Endodermal cell (in vitro differentiated cells): ENCODE measurements around the gene MYO5B. TPM values are rescaled to one million over a fixed set of nuclear protein-coding genes. Genes with fewer than 3 reads are reported as not detected.

ENCODE experiments used
- DNase-seq: peaks from one replicate; pipeline ENCODE4 v3.0.0-alpha.2; 2017
- H3K27ac ChIP-seq: 2 replicates; pipeline ENCODE4 v1.5.1; 2013; ENCODE audit warnings: mild to moderate bottlenecking, low read depth, low read length, moderate library complexity
- H3K27me3 ChIP-seq: 2 replicates; pipeline ENCODE4 v1.6.1; 2013; ENCODE audit warnings: mild to moderate bottlenecking, low read length, moderate library complexity; ENCODE audit not compliant: insufficient read depth, control insufficient read depth, poor library complexity, severe bottlenecking
- H3K36me3 ChIP-seq: 2 replicates; pipeline ENCODE4 v1.7.0; 2013; ENCODE audit warnings: mild to moderate bottlenecking, low read length, moderate library complexity; ENCODE audit not compliant: control insufficient read depth, insufficient read depth
- H3K4me1 ChIP-seq: one replicate; pipeline ENCODE4 v1.7.0; 2013; ENCODE audit warnings: low read length; ENCODE audit not compliant: control insufficient read depth, insufficient read depth
- H3K4me3 ChIP-seq: 2 replicates; pipeline ENCODE4 v1.5.1; 2013; ENCODE audit warnings: mild to moderate bottlenecking, low read length, moderate library complexity
- H3K9ac ChIP-seq: 2 replicates; pipeline ENCODE4 v1.6.1; 2013; ENCODE audit warnings: mild to moderate bottlenecking, low read length, moderate library complexity; ENCODE audit not compliant: poor library complexity, severe bottlenecking; ENCODE audit errors: extremely low read depth
- H3K9me3 ChIP-seq: 2 replicates; pipeline ENCODE4 v1.6.1; 2013; ENCODE audit warnings: mild to moderate bottlenecking, low read length, moderate library complexity; ENCODE audit not compliant: control insufficient read depth
- H3K27ac Mint-ChIP-seq: 2 replicates; pipeline ENCODE4 v1.8.0; 2020; ENCODE audit warnings: mixed read lengths
- H3K27me3 Mint-ChIP-seq: 2 replicates; pipeline ENCODE4 v1.8.0; 2021; ENCODE audit warnings: mild to moderate bottlenecking, mixed read lengths; ENCODE audit not compliant: insufficient read depth
- H3K36me3 Mint-ChIP-seq: 2 replicates; pipeline ENCODE4 v1.8.0; 2020; ENCODE audit warnings: low read depth, mixed read lengths
- H3K4me1 Mint-ChIP-seq: 2 replicates; pipeline ENCODE4 v1.8.0; 2020; ENCODE audit warnings: mixed read lengths
- H3K4me3 Mint-ChIP-seq: 2 replicates; pipeline ENCODE4 v1.8.0; 2020; ENCODE audit warnings: mild to moderate bottlenecking, moderate library complexity, mixed read lengths
- H3K9me3 Mint-ChIP-seq: 2 replicates; pipeline ENCODE4 v1.8.0; 2020; ENCODE audit warnings: mild to moderate bottlenecking, mixed read lengths
- CTCF ChIP-seq: fragments of 200-600 bp; sonication (generic); conservative IDR thresholded peaks from 2 replicates; pipeline ENCODE4 v1.5.0; 2021; ENCODE audit warnings: antibody characterized with exemption, mild to moderate bottlenecking
- WGBS, 2 experiments: methylation state at CpG; one replicate each; pipeline versions ENCODE4 v1.1.5 to v1.1.7; 2013; ENCODE audit warnings: missing lambda C conversion rate in 2 of 2, mixed read lengths in 1 of 2; ENCODE audit not compliant: insufficient coverage in 1 of 2, insufficient read length in 1 of 2; 5-methylcytosine and 5-hydroxymethylcytosine counted together
- total RNA-seq, 2 donors: library from RNA; stranded (reverse); fragmentation: NEBNext Ultra II Directional in 1 of 2; extraction: Animal tissue kit (Norgen Biotek cat#: 25700) in 1 of 2; gene quantifications; 2 replicates in 1 of 2; 3 replicates in 1 of 2; pipeline ENCODE4 v1.2.1, GENCODE V29; 2021

MYO5B gene
- total RNA-seq, 2 donors from 2014 or later: 12.2 to 16.8 TPM

DNA sequence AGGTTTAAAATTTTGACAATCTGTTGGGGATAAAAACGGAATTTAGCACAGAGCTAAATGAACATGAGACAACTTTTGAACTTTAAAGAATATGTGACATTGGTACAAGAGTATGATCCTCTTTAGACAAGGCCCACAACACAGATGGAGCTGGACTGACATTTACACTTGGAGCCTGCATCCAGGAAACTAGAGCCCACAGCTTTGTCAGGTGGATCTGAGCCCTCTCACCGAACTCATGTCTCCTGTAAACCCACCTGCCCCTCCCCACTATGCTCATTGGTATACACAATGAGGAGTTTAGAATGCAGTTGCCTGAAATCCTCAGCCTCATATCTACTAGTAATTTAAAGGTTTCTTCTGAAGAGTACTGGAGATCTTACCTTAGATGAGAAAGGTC lies 359.5 kb downstream of the MYO5B start:
- Mint-ChIP-seq H3K27me3 (no peaks in the 10 kb centered on the region), H3K36me3 (peaks cover 7% of the 10 kb centered on the region), H3K9me3 (peaks cover 4% of the 10 kb centered on the region), H3K4me3 (no peak overlapping the region), H3K4me1 (peaks cover 23% of the 10 kb centered on the region), H3K27ac (no peak overlapping the region)
- Histone ChIP-seq H3K4me1 (no peaks in the 10 kb centered on the region), H3K27me3 (no peaks in the 10 kb centered on the region), H3K9ac (no peak overlapping the region), H3K27ac (no peak overlapping the region), H3K4me3 (no peak overlapping the region), H3K9me3 (no peaks in the 10 kb centered on the region), H3K36me3 (no peaks in the 10 kb centered on the region)
- no peak for TF ChIP-seq CTCF
- DNase-seq: no peak
- WGBS, 2 experiments: 90 to 100% methylated on average over 1 to 2 of the region's 2 CpGs

DNA sequence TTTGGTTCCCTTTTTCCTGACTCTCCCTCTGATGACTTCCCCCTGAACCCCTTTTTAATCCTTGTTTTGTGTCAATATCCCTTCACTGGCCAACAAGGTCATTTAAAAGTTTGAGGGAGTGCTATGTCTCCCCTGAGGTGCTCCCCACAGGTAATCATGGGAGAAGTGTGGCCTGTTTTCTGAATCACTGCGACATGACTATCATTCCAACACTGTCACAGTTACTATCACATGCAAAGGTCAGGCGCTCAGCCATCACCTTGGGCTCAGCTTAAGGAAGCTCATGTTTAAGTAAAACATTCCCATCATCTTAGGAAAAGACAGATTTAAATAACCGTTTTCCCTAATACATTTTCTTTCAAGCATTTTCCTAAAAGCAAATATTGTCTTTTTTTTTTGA lies 360.7 kb downstream of the MYO5B start:
- H3K27ac ChIP-seq: no peak overlapping the region
- H3K27ac Mint-ChIP-seq: no peak overlapping the region

DNA sequence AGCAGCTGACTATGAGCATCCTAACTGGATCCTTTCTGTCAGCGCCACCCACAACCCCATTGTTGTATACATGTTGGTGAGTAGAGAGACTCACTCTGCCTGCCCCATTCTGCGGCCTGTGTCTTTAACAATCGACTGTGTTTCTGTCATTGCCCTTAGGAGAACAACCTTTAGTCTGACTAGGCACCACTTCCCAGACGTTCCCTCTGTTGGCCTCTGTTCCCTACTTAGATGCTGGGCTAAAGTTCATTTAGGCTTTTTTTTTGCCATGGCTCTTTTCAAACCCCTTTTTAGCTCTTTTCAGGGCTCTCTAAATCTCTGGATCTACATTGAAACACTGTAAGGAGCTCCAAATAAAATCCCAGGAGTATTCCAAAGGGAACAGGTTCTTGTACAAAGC lies 361.1 kb downstream of the MYO5B start:
- Histone ChIP-seq H3K4me1 (no peaks in the 10 kb centered on the region), H3K27me3 (no peaks in the 10 kb centered on the region), H3K9me3 (peaks cover 4% of the 10 kb centered on the region), H3K27ac (no peak overlapping the region), H3K9ac (no peak overlapping the region), H3K4me3 (no peak overlapping the region), H3K36me3 (no peaks in the 10 kb centered on the region)
- Mint-ChIP-seq H3K27me3 (no peaks in the 10 kb centered on the region), H3K4me3 (no peak overlapping the region), H3K36me3 (peaks cover 12% of the 10 kb centered on the region), H3K27ac (no peak overlapping the region), H3K4me1 (peaks cover 23% of the 10 kb centered on the region), H3K9me3 (peaks cover 19% of the 10 kb centered on the region)
- DNase-seq: no peak
- WGBS, 2 experiments: 90 to 91% methylated on average over 3 to 4 of the region's 4 CpGs
- no peak for TF ChIP-seq CTCF

More for the DNA sequence above, 360.7 kb downstream of the MYO5B start:
- H3K9me3 ChIP-seq: no peaks in the 10 kb centered on the region
- no peak for DNase-seq
- H3K4me3 ChIP-seq: no peak overlapping the region
- Mint-ChIP-seq H3K9me3 (peaks cover 15% of the 10 kb centered on the region), H3K27me3 (no peaks in the 10 kb centered on the region), H3K36me3 (peaks cover 12% of the 10 kb centered on the region), H3K4me1 (peaks cover 23% of the 10 kb centered on the region), H3K4me3 (no peak overlapping the region)
- no peaks in the 10 kb centered on the region for H3K4me1 ChIP-seq
- 91 to 100% methylated on average over 1 to 3 of the region's 3 CpGs for WGBS, 2 experiments
- H3K27me3 ChIP-seq: no peaks in the 10 kb centered on the region
- no peak overlapping the region for H3K9ac ChIP-seq
- no peak for TF ChIP-seq CTCF
- H3K36me3 ChIP-seq: no peaks in the 10 kb centered on the region
